A549 (cell line): ENCODE measurements around the gene TMEM132D. TPM values are rescaled to one million over a fixed set of nuclear protein-coding genes. Genes with fewer than 3 reads are reported as not detected.

Experiments
- ATAC-seq, 2 experiments: fragments of 200-7000 bp in 1 of 2; fragments of >200 bp in 1 of 2; cut with Nextera tagmentation in 1 of 2; cut with Tn5 transposase in 1 of 2; 3 replicates each; pipeline versions ENCODE4 v1.8.0 to v1.9.1; 2018 to 2020; ENCODE audit warnings: mild to moderate bottlenecking in 1 of 2, moderate library complexity in 1 of 2
- CTCF ChIA-PET: fragments of 300-600 bp; sonication (Branson Sonifier 250); formaldehyde crosslinking; extraction: SDS; loops from one replicate; lab custom pipeline; 2021; ENCODE audit warnings: antibody characterized with exemption, inconsistent platforms; lab: Yijun Ruan, JAX
- POLR2A ChIA-PET: fragments of 350-600 bp; formaldehyde crosslinking; extraction: SDS; loops from one replicate; lab custom pipeline; 2021; ENCODE audit warnings: antibody characterized with exemption, inconsistent platforms; lab: Yijun Ruan, JAX
- DNase-seq, 2 experiments: peaks; one replicate each; pipeline versions ENCODE4 v3.0.0 to v3.0.0-alpha.2; 2011 to 2016; ENCODE audit warnings: low read depth in 1 of 2, low spot score in 1 of 2
- FAIRE-seq: peaks from 2 replicates; lab custom pipeline; 2011; peaks lifted over from hg19 to GRCh38; lab: Jason Lieb, UNC
- H3K27ac ChIP-seq, 2 experiments: fragments of >200 bp; sonication (Bioruptor Twin); formaldehyde crosslinking; 3 replicates each; pipeline ENCODE4 v1.5.1; 2016 to 2017
- H3K4me1 ChIP-seq: fragments of >200 bp; sonication (Bioruptor Twin); formaldehyde crosslinking; 3 replicates; pipeline ENCODE4 v1.6.1; 2016
- H3K4me2 ChIP-seq: fragments of >200 bp; sonication (Bioruptor Twin); formaldehyde crosslinking; 3 replicates; pipeline ENCODE4 v1.6.1; 2016
- H3K4me3 ChIP-seq: fragments of >200 bp; sonication (Bioruptor Twin); formaldehyde crosslinking; 3 replicates; pipeline ENCODE4 v1.5.1; 2016
- H3K9me3 ChIP-seq: fragments of >200 bp; sonication (Bioruptor Twin); formaldehyde crosslinking; 3 replicates; pipeline ENCODE4 v1.6.1; 2016
- CEBPB ChIP-seq, 2 experiments: fragments of >200 bp in 1 of 2; sonication (Bioruptor Twin) in 1 of 2; formaldehyde crosslinking in 1 of 2; IDR thresholded peaks; 2 replicates each; pipeline ENCODE4 v1.6.1; 2012 to 2016
- CHD2 ChIP-seq: fragments of 150-350 bp; IDR thresholded peaks from 2 replicates; pipeline ENCODE4 v1.6.1; 2014; ENCODE audit warnings: low read length; ENCODE audit not compliant: partially characterized antibody
- CHD4 ChIP-seq: fragments of 200-600 bp; sonication (generic); IDR thresholded peaks from 2 replicates; pipeline ENCODE4 v1.6.1; 2016; ENCODE audit warnings: antibody characterized with exemption, mild to moderate bottlenecking, borderline replicate concordance
- EHF ChIP-seq: fragments of 250-450 bp; sonication (Bioruptor Pico); IDR thresholded peaks from 2 replicates; pipeline ENCODE4 v1.5.0; 2020; ENCODE audit warnings: mild to moderate bottlenecking
- EHMT2 ChIP-seq: fragments of 200-600 bp; sonication (generic); IDR thresholded peaks from 2 replicates; pipeline ENCODE4 v1.6.1; 2016; ENCODE audit warnings: antibody characterized with exemption, low read depth, mild to moderate bottlenecking, moderate library complexity
- EP300 ChIP-seq, 2 experiments: fragments of >200 bp; sonication (Bioruptor Twin); formaldehyde crosslinking; IDR thresholded peaks; 2 replicates in 1 of 2; 3 replicates in 1 of 2; pipeline ENCODE4 v1.6.1; 2016 to 2017
- FOSB ChIP-seq: fragments of 250-450 bp; sonication (Bioruptor Pico); IDR thresholded peaks from 2 replicates; pipeline ENCODE4 v1.5.0; 2020; ENCODE audit warnings: mild to moderate bottlenecking, moderate library complexity
- GATA3 ChIP-seq: IDR thresholded peaks from 2 replicates; pipeline ENCODE4 v1.6.1; 2012; ENCODE audit warnings: borderline replicate concordance
- HEYL ChIP-seq: fragments of 250-450 bp; sonication (Bioruptor Pico); IDR thresholded peaks from 2 replicates; pipeline ENCODE4 v1.8.0; 2021; ENCODE audit warnings: mild to moderate bottlenecking, moderate library complexity
- HOXA7 ChIP-seq: fragments of 250-450 bp; sonication (Bioruptor Pico); IDR thresholded peaks from 2 replicates; pipeline ENCODE4 v1.5.0; 2020; ENCODE audit warnings: mild to moderate bottlenecking, moderate library complexity
- HOXB5 ChIP-seq: fragments of 250-450 bp; sonication (Bioruptor Pico); IDR thresholded peaks from 2 replicates; pipeline ENCODE4 v1.5.0; 2020; ENCODE audit warnings: mild to moderate bottlenecking, moderate library complexity
- JUNB ChIP-seq: fragments of >200 bp; sonication (Bioruptor Twin); formaldehyde crosslinking; IDR thresholded peaks from 2 replicates; pipeline ENCODE4 v1.6.1; 2016
- MAZ ChIP-seq: fragments of 150-350 bp; IDR thresholded peaks from 2 replicates; pipeline ENCODE4 v1.6.1; 2014; ENCODE audit warnings: antibody characterized with exemption, low read depth, low read length, borderline replicate concordance
- MYC ChIP-seq: IDR thresholded peaks from 2 replicates; pipeline ENCODE4 v1.6.1; 2012; ENCODE audit warnings: mild to moderate bottlenecking, inconsistent platforms, low read length, improper control_type of control experiment, borderline replicate concordance
- NFE2L2 ChIP-seq: fragments of 150-350 bp; conservative IDR thresholded peaks from 2 replicates; pipeline ENCODE4 v1.6.1; 2014; ENCODE audit warnings: low read length
- NR3C1 ChIP-seq: fragments of >200 bp; sonication (Bioruptor Twin); formaldehyde crosslinking; IDR thresholded peaks from 3 replicates; pipeline ENCODE4 v1.6.1; 2017
- PHF8 ChIP-seq: fragments of 200-600 bp; sonication (generic); IDR thresholded peaks from 2 replicates; pipeline ENCODE4 v1.6.1; 2016; ENCODE audit warnings: low read depth, mild to moderate bottlenecking, antibody characterized with exemption, moderate library complexity, borderline replicate concordance
- POLR2AphosphoS2 ChIP-seq: conservative IDR thresholded peaks from 2 replicates; pipeline ENCODE4 v1.6.1; 2012; ENCODE audit warnings: low read length, improper control_type of control experiment, inconsistent platforms
- TFCP2L1 ChIP-seq: fragments of 250-450 bp; sonication (Bioruptor Pico); IDR thresholded peaks from 2 replicates; pipeline ENCODE4 v1.5.0; 2021; ENCODE audit warnings: mild to moderate bottlenecking
- ZC3H11A ChIP-seq: fragments of 450-650 bp; IDR thresholded peaks from 2 replicates; pipeline ENCODE4 v1.6.1; 2014; ENCODE audit warnings: antibody characterized with exemption, mild to moderate bottlenecking
- ZFP36 ChIP-seq: fragments of 450-650 bp; IDR thresholded peaks from 2 replicates; pipeline ENCODE4 v1.6.1; 2014; ENCODE audit warnings: borderline replicate concordance; ENCODE audit not compliant: partially characterized antibody
- WGBS: methylation state at CpG from one replicate; pipeline ENCODE4 v1.1.6; 2017; ENCODE audit errors: missing lambda C conversion rate; 5-methylcytosine and 5-hydroxymethylcytosine counted together
- polyA plus RNA-seq, 4 experiments: library from polyadenylated mRNA; depleted of rRNA in 3 of 4; stranded (reverse); fragments of >200 nt; fragmentation: RNase III in 1 of 4; extraction: RNeasy Plus Mini Kit Qiagen cat#74134 plus additional on column Dnase treatment in 1 of 4; gene quantifications; 2 replicates in 3 of 4; 3 replicates in 1 of 4; pipeline ENCODE4 v1.2.3, GENCODE V29; 2011 to 2017
- TF ChIP-seq, protein P1 (sequence below): IDR thresholded peaks from 2 replicates; pipeline ENCODE4 v1.6.1; 2012; ENCODE audit warnings: low read depth, borderline replicate concordance
- TF ChIP-seq, protein P2 (sequence below): fragments of 150-350 bp; IDR thresholded peaks from 2 replicates; pipeline ENCODE4 v1.6.1; 2014; ENCODE audit warnings: low read depth, mild to moderate bottlenecking, low read length
- TF ChIP-seq, protein P3 (sequence below): fragments of >200 bp; sonication (Bioruptor Twin); formaldehyde crosslinking; IDR thresholded peaks from 3 replicates; pipeline ENCODE4 v1.5.1; 2016
- TF ChIP-seq, protein P4 (sequence below): fragments of 250-450 bp; sonication (Bioruptor Pico); IDR thresholded peaks from 2 replicates; pipeline ENCODE4 v1.5.0; 2021; ENCODE audit warnings: mild to moderate bottlenecking, moderate library complexity, borderline replicate concordance
- TF ChIP-seq, protein P5 (sequence below): IDR thresholded peaks from 2 replicates; pipeline ENCODE4 v1.6.1; 2012
- TF ChIP-seq, protein P6 (sequence below): fragments of >200 bp; sonication (Bioruptor Twin); formaldehyde crosslinking; IDR thresholded peaks from 3 replicates; pipeline ENCODE4 v1.6.1; 2016
- TF ChIP-seq, protein P7 (sequence below): IDR thresholded peaks from 2 replicates; pipeline ENCODE4 v1.6.1; 2012

TMEM132D gene
- polyA plus RNA-seq, 2 of the 4 experiments (the other 2 are of a cell fraction), result not detected

DNA sequence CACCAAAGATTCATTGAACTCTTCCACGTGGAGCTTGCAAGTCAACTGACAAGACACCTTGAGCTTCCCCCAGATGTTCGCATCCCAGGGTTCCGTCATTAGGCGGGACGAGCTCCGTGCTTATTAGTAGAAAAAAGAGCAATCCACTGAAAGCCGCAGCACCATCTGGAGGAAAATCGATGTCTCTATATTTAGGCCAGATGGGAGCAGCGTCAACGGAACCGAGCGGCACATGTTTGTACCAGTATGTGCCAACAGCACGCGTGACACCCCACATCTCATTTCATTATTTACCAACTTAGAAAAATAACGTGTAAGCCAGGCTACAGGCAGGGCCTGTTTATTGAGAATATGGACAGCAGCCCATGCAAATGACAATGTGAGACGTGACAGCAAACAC is 45.8 kb upstream of the TMEM132D start:
- Histone ChIP-seq H3K27ac (no peak overlapping the region), H3K4me1 (no peaks in the 10 kb centered on the region), H3K4me2 (no peak overlapping the region), H3K4me3 (no peak overlapping the region), H3K9me3 (no peaks in the 10 kb centered on the region)
- ChIA-PET POLR2A (no interaction called here), CTCF (no interaction called here)
- no peak for DNase-seq
- 38% methylated on average over 16 of the region's 16 CpGs for WGBS
- no peak for FAIRE-seq
- TF ChIP-seq FOSB, result no peak
- TF ChIP-seq GATA3, result no peak
- TF ChIP-seq, protein P1, sequence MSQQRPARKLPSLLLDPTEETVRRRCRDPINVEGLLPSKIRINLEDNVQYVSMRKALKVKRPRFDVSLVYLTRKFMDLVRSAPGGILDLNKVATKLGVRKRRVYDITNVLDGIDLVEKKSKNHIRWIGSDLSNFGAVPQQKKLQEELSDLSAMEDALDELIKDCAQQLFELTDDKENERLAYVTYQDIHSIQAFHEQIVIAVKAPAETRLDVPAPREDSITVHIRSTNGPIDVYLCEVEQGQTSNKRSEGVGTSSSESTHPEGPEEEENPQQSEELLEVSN, result no peak
- no peak for TF ChIP-seq EHF (CRISPR knock-in tag)
- no peak for TF ChIP-seq CHD2
- TF ChIP-seq, protein P2, sequence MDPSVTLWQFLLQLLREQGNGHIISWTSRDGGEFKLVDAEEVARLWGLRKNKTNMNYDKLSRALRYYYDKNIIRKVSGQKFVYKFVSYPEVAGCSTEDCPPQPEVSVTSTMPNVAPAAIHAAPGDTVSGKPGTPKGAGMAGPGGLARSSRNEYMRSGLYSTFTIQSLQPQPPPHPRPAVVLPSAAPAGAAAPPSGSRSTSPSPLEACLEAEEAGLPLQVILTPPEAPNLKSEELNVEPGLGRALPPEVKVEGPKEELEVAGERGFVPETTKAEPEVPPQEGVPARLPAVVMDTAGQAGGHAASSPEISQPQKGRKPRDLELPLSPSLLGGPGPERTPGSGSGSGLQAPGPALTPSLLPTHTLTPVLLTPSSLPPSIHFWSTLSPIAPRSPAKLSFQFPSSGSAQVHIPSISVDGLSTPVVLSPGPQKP, result no peak
- no peak for TF ChIP-seq ZC3H11A
- no peak for TF ChIP-seq HOXA7 (CRISPR knock-in tag)
- TF ChIP-seq, protein P3, sequence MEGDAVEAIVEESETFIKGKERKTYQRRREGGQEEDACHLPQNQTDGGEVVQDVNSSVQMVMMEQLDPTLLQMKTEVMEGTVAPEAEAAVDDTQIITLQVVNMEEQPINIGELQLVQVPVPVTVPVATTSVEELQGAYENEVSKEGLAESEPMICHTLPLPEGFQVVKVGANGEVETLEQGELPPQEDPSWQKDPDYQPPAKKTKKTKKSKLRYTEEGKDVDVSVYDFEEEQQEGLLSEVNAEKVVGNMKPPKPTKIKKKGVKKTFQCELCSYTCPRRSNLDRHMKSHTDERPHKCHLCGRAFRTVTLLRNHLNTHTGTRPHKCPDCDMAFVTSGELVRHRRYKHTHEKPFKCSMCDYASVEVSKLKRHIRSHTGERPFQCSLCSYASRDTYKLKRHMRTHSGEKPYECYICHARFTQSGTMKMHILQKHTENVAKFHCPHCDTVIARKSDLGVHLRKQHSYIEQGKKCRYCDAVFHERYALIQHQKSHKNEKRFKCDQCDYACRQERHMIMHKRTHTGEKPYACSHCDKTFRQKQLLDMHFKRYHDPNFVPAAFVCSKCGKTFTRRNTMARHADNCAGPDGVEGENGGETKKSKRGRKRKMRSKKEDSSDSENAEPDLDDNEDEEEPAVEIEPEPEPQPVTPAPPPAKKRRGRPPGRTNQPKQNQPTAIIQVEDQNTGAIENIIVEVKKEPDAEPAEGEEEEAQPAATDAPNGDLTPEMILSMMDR, result no peak
- no peak for TF ChIP-seq POLR2AphosphoS2
- no peak for TF ChIP-seq HOXB5 (CRISPR knock-in tag)
- TF ChIP-seq CHD4, result no peak
- TF ChIP-seq, protein P4, sequence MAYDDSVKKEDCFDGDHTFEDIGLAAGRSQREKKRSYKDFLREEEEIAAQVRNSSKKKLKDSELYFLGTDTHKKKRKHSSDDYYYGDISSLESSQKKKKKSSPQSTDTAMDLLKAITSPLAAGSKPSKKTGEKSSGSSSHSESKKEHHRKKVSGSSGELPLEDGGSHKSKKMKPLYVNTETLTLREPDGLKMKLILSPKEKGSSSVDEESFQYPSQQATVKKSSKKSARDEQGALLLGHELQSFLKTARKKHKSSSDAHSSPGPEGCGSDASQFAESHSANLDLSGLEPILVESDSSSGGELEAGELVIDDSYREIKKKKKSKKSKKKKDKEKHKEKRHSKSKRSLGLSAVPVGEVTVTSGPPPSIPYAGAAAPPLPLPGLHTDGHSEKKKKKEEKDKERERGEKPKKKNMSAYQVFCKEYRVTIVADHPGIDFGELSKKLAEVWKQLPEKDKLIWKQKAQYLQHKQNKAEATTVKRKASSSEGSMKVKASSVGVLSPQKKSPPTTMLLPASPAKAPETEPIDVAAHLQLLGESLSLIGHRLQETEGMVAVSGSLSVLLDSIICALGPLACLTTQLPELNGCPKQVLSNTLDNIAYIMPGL (CRISPR knock-in tag), result no peak
- no peak for TF ChIP-seq NR3C1
- no peak for TF ChIP-seq TFCP2L1
- no peak for TF ChIP-seq ZFP36
- TF ChIP-seq, protein P5, sequence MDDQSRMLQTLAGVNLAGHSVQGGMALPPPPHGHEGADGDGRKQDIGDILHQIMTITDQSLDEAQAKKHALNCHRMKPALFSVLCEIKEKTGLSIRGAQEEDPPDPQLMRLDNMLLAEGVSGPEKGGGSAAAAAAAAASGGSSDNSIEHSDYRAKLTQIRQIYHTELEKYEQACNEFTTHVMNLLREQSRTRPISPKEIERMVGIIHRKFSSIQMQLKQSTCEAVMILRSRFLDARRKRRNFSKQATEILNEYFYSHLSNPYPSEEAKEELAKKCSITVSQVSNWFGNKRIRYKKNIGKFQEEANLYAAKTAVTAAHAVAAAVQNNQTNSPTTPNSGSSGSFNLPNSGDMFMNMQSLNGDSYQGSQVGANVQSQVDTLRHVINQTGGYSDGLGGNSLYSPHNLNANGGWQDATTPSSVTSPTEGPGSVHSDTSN, result no peak
- TF ChIP-seq HEYL (CRISPR knock-in tag), result no peak
- ATAC-seq, result no peak

DNA sequence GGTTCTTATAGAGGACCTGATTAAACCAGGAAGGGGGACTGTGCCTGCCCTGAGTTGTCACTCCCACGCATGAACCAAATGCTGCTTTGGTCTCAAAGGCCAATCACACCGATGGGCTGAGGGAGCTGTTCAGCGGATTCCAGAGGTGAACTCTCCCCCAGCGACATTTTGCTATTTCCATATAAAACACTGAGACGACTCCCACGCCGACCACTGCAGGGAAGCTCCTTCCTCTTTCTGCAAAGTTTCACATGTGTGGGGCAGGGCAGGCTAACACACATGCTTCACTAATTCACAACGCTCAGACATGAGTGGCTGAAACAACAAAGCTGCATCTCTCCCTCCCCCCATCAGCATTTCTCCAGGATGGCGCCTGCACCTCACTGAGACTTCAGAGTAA is 37.8 kb upstream of the TMEM132D start:
- Histone ChIP-seq H3K4me3 (no peak overlapping the region), H3K4me2 (no peak overlapping the region), H3K4me1 (no peaks in the 10 kb centered on the region), H3K27ac (no peak overlapping the region), H3K9me3 (no peaks in the 10 kb centered on the region; the same call in 2 of the 3 replicates)
- ATAC-seq (no peak), FAIRE-seq (no peak), DNase-seq (no peak)
- ChIA-PET CTCF (no interaction called here), POLR2A (no interaction called here)
- TF ChIP-seq JUNB (no peak), CHD4 (no peak), HOXB5 (CRISPR knock-in tag) (no peak), POLR2AphosphoS2 (no peak), PHF8 (no peak), MAZ (no peak), EP300 (IDR thresholded peaks at IDR 0.05) (no peak), TFCP2L1 (no peak), MYC (no peak), NFE2L2 (no peak), FOSB (no peak), EHMT2 (no peak), EHF (CRISPR knock-in tag) (no peak), ZC3H11A (no peak), CEBPB (IDR thresholded peaks at IDR 0.05) (no peak)
- TF ChIP-seq, protein P6, sequence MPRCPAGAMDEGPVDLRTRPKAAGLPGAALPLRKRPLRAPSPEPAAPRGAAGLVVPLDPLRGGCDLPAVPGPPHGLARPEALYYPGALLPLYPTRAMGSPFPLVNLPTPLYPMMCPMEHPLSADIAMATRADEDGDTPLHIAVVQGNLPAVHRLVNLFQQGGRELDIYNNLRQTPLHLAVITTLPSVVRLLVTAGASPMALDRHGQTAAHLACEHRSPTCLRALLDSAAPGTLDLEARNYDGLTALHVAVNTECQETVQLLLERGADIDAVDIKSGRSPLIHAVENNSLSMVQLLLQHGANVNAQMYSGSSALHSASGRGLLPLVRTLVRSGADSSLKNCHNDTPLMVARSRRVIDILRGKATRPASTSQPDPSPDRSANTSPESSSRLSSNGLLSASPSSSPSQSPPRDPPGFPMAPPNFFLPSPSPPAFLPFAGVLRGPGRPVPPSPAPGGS, result no peak
- TF ChIP-seq, protein P7, sequence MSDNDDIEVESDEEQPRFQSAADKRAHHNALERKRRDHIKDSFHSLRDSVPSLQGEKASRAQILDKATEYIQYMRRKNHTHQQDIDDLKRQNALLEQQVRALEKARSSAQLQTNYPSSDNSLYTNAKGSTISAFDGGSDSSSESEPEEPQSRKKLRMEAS, result no peak
- TF ChIP-seq, protein P1, result no peak
- WGBS, result 5% methylated on average over 9 of the region's 9 CpGs
